COLO668 (cell line): ENCODE results near the gene TMPRSS4.

Source experiments
- DNase-seq: peaks from one replicate; lab custom pipeline; 2025; ENCODE audit not compliant: unreplicated experiment; lab: John Stamatoyannopoulos, UW

TMPRSS4 gene

GRCh38 chr11:118076754-118077281, at the start of gene TMPRSS4:
Gene TMPRSS4 (plus strand): TSS chr11:118077078. CDS start chr11:118077303, 225 bp downstream.
- DNase-seq, result peak; percentile 74

GRCh38 chr11:118027694-118028093, 49.2 kb upstream of the TMPRSS4 start:
- DNase-seq, result no peak

GRCh38 chr11:118028626-118029025, 48.3 kb upstream of the TMPRSS4 start:
- DNase-seq, result no peak

DNA sequence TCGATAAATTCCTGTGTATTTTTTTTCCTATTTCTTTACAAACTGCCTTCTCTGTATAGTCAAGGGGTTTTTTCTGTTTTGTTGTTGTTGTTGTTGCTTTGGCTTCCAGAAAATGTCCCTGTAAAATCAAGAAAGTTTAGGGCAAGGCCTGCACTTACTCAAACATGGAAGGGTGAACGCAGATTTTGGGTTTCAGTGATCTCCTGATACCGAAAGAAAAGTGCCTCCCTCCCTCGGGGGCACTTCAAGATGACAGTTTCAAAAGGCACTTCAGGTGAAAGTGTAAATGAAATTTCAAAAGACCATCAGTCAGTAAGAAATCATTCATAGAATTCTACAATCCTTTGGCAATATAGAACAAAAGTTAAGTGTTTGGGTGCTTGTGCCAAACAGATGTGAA, 43.4 kb upstream of the TMPRSS4 start:
- no peak for DNase-seq

DNA sequence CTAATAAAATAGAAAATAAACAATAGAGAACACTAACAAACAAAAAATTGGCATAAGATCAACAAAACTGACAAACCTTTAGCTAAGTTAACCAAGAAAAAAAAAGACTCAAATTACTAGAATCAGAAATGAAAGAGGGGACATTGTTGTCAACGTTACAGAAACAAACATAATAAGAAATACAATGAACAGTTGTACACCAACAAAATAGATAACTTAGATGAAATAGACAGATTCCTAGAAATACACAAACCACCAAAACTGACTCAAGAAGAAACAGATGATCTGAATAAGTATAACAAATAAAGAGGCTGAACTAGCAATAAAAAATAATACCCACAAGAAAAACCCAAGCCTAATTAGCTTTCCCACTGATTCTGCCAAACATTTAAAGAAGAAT, 34.7 kb upstream of the TMPRSS4 start:
- DNase-seq, result no peak

- DNase-seq, result no peak
These were observed 34.1 kb upstream of the TMPRSS4 start for GRCh38 chr11:118042796-118043195.

GRCh38 chr11:118045191-118045590, 31.7 kb upstream of the TMPRSS4 start:
- DNase-seq, result no peak

DNA sequence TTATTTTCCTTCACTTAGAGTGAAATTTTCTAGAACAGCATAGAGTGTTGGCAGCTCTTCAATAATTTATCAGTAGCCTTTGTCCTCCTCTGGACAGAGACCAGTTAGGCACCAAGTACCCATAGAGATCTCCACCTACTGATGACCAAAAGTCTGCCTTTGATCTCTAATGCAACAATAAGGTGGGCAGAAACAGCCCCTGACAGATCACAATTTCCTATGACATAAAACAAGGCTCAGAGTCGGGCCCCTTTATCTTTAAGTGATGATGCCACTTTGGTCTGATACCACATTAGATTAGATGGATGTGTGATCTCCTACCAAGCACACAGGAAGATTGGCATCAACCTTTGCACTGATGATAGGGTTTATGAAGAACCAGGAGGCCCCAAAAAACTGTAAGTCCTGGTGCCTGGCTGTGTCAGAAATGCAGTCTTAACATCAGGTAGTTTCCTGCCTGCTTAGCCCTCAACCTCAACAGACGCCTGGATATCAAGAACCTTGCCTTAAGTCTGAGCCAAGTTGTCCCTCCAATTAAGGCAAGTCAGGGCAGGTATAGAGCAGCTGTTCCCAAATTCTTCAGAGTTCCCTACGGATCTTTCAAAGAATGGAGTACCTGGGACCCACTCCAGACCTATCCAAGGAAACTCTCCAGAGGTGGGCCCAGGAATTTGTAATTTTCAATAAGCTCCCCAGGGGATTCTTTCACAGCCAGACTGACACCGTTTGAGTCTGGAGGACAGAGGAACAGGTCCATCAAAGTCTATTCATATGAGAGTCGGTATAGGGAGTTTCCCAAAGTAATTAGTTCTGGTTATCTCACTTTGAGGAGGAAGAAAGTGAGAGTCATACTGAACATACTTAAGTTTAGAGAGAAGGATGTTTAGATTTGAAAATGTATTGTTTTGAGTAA, 30.6 kb upstream of the TMPRSS4 start:
- DNase-seq, result no peak

- DNase-seq, result no peak
These were observed 29.7 kb upstream of the TMPRSS4 start for GRCh38 chr11:118046964-118047700.

DNA sequence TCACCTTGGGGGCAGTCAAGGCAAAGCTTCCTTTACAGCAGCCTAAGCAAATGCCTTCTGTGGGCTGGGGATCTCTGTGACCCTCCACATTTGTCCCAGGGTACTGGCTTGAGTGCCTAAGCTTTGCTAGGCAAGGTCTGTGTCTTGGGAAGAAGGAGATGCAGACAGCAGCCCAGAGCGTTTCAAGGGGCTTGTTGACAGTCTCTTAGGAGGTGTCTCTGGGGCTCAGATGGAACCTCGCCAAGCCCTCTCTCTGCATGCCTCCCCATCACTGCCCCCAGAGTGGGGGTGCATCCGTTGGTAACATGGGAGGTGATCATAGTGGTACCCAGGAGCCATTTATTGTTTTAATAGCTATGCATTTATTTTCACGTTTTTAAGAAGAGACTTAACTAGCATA, 29.1 kb upstream of the TMPRSS4 start:
- DNase-seq, result no peak

- DNase-seq, result no peak
These were observed 28.2 kb upstream of the TMPRSS4 start for GRCh38 chr11:118048472-118049370.

GRCh38 chr11:118049771-118050170, 27.1 kb upstream of the TMPRSS4 start:
- no peak for DNase-seq

DNA sequence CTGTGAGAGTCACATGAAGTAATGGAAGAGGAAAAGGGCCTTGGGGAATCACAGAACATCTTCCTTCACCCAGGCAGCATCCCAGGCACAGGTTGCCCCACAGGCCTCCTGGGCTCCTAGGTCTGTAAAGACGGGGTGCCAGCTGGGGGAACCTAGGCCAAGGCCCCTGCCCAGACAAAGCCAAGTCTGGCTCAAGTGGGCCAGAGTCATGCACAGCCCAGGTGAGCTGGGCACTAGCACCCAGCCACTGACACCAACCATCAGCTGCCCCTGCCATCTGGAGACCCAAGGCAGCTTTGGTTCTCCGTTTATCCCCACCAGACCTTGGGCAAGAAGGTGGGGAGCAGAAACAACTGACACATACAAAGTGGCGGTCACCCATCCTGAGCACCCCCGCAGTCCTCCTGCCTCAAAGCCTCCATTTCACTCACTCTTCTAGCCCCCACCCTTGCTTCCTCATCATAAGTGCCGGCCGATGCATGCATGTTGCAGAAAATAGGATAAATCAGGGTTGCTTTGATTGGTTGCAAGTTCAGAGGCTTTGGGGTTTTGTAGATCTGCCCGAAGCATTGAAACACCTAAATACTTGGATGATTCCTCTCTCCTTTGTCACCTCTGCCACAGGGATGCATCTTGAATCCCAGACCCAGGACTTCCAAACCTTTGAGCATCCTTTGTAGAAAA, 26.5 kb upstream of the TMPRSS4 start:
- no peak for DNase-seq

- no peak for DNase-seq
These were observed 25.7 kb upstream of the TMPRSS4 start for GRCh38 chr11:118051136-118051610.

DNA sequence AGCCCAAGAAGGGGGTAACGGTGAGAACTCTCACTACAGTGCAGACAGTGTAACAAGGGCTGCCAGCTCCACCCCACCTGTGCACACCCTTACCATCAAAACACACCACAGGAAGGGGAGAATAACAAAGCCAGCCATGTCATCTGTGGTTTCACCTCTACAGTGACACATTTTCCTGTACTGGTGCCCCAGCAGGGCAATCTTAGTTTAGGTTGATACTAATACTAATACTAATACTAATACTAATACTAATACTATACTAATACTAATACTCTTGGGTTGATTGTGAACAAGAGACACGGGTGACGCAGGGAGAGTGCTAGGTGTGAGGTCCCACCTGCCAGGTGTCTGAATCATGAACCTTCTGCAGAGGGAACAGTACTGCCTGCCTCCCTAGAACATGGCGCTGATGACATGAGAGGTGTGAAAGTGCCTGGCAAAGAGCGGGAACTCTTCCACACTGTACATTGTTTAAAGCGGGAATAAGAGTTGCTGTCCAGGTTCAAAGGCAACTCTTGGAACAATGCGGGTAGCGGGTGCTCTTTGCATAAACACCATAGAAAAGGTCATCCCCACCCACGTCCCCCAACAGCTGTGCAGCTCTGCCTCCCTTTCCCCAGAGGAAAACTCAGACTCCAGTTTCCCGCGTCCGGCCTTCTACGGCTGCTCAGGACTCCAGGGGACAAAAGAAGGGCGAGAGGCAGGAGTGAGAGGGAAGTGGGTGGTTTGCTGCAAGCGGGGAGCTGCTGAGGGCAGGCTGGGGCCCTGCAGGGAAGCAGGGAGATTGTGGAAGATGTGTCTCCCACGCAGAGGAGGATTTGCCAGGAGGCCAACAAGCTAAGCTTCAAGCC, 25.0 kb upstream of the TMPRSS4 start:
- DNase-seq, result no peak

DNA sequence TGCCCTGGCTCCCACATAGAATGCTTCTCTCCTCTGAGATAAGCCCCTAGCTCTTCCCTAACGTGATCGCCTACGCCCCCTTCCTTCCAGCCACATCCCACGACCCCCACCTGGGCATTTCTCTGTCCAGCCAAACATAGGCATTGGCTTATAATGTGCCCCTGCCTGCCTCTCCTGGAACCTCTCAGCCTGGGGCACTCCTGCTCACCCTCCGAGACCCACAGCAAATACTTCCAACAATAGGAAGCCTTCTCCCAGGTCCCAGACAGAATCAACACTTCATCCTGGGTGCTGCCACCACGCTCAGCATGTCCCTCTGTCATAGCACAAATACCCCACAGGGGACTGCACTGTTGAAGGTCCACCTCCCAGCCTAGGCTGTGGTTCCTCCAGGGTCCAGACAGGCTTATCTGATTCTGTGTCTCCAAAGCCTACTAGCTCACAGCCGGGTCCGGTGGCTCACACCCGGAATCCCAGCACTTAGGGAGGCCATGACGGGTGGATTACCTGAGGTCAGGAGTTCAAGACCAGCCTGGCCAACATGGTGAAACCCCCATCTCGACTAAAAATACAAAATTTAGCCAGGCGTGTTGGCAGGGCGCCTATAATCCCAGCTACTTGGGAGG, 24.2 kb upstream of the TMPRSS4 start:
- DNase-seq, result no peak

DNA sequence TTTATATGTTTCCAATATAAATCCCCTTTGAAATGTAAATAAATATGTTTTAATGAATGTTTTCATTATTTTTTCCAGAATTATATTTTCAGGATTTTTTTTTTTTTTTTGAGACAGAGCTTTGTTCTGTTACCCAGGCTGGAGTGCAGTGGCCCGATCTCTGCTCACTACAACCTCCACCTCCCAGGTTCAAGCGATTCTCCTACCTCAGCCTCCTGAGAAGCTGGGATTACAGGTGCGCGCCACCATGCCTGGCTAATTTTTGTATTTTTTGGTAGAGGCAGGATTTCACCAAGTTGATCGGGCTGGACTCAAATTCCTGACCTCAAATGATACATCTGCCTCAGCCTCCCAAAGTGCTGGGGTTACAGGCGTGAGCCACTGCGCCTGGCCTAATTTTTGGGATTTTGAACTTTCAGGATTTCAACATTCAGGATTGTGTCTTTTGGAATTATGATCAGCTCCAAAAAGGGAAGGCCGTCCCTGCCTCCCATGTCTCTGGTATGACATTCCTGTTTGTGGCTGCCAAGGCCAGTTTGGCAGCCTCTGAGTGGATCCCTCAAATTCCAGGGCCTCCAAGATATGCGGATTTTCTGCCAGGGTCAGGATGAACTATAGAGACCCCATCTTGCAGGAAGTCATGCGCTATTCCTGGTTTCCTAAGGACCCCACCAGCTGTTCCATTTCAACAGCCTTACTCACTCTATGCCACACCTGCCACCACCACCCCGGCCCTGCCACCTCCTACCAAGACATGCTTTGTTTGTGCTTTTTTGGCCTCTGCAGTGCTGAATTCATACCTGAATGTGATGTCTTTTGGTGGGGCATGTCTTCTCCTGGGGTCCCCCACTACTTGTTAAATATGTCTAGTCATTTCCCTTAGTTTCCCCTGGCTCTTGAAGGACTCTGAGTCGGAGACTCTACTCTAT, 21.9 kb upstream of the TMPRSS4 start:
- DNase-seq, result no peak

GRCh38 chr11:118055966-118056365, 20.9 kb upstream of the TMPRSS4 start:
- no peak for DNase-seq
